Stimulated activated naive B cell treated with anti-CD40 and anti-IgM and Interleukin-4, amounts not matched to agents 10 μg/mL and 1 μg/mL and 100 μg/mL, for 72 hours (primary cell): ENCODE data around the gene ABCA6.

ENCODE experiments used
- ATAC-seq, 2 donors: fragments of 150-1000 bp; cut with Tn5 transposase; replicated peaks; 2 replicates each; pipeline ENCODE4 v1.10.0; 2021; ENCODE audit warnings: moderate library complexity in 1 of 2
- DNase-seq: peaks from one replicate; pipeline ENCODE4 v3.0.0; 2021
- H3K27ac Mint-ChIP-seq: one replicate; pipeline ENCODE4 v1.8.0; 2022; ENCODE audit warnings: mild to moderate bottlenecking, mixed read lengths
- H3K27me3 Mint-ChIP-seq, 2 donors: one replicate each; pipeline ENCODE4 v1.8.0; 2022; ENCODE audit warnings: mixed read lengths in 2 of 2
- H3K36me3 Mint-ChIP-seq, 2 donors: one replicate each; pipeline ENCODE4 v1.8.0; 2022; ENCODE audit warnings: mixed read lengths in 2 of 2, mild to moderate bottlenecking in 1 of 2
- H3K4me1 Mint-ChIP-seq, 2 donors: one replicate each; pipeline ENCODE4 v1.8.0; 2022; ENCODE audit warnings: mixed read lengths in 2 of 2, mild to moderate bottlenecking in 1 of 2
- H3K4me3 Mint-ChIP-seq, 2 donors: one replicate each; pipeline ENCODE4 v1.8.0; 2022; ENCODE audit warnings: mild to moderate bottlenecking in 2 of 2, mixed read lengths in 2 of 2, moderate library complexity in 1 of 2
- H3K9me3 Mint-ChIP-seq, 2 donors: one replicate each; pipeline ENCODE4 v1.8.0; 2022; ENCODE audit warnings: mixed read lengths in 2 of 2, mild to moderate bottlenecking in 1 of 2

ABCA6 gene

GRCh38 chr17:69061721-69062556 lies 79.8 kb downstream of the ABCA6 start:
- Mint-ChIP-seq H3K36me3 (peaks cover 0 to 1% of the 10 kb centered on the region in 2 donors), H3K27me3 (no peaks in the 10 kb centered on the region), H3K9me3 (peaks cover 7 to 9% of the 10 kb centered on the region in 2 donors), H3K27ac (no peak overlapping the region), H3K4me3 (no peak overlapping the region), H3K4me1 (peaks cover 19 to 33% of the 10 kb centered on the region in 2 donors)
- no peak for DNase-seq
- ATAC-seq: no peak

DNA sequence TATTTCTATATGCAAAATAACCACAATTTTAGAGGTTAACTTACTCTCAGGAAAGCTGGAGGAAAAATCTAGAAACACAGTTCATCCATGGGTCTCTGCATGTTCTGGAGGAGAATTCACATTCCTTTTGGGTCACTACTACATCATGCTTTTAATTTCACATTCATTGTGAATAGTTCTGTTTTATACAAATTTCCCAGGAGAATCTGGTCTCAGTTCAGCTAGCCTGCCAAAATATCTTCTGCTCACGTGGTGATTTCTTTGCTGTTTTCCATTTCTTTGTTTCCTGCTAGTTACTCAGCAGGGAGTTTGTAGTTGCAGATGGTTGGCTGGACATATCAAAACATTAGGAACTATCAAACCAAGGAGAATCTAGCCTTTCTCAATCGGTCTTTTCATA lies 80.9 kb downstream of the ABCA6 start, which contains the start of gene ABCA9:
Gene ABCA9 (minus strand): TSS at position 106 of the 400 bp plus-strand sequence. CDS start 9,801 bp downstream, outside the sequence.
- no peak for DNase-seq
- H3K4me3 Mint-ChIP-seq: no peak within 1 kb of the TSS
- no peaks in the 10 kb centered on the region for H3K27me3 Mint-ChIP-seq
- H3K36me3 Mint-ChIP-seq: peaks cover 2 to 3% of the 10 kb centered on the region in 2 donors
- peaks cover 11% of the 10 kb centered on the region in 2 donors for H3K9me3 Mint-ChIP-seq
- H3K4me1 Mint-ChIP-seq: peaks cover 12 to 24% of the 10 kb centered on the region in 2 donors
- ATAC-seq: no peak
- no peak within 1 kb of the TSS for H3K27ac Mint-ChIP-seq

- DNase-seq (no peak), ATAC-seq (no peak)
- Mint-ChIP-seq H3K9me3 (peaks cover 12 to 15% of the 10 kb centered on the region in 2 donors), H3K27ac (no peak overlapping the region), H3K36me3 (peaks cover 1 to 3% of the 10 kb centered on the region in 2 donors), H3K4me3 (no peak overlapping the region), H3K27me3 (no peaks in the 10 kb centered on the region), H3K4me1 (peaks cover 12% of the 10 kb centered on the region in 2 donors)
These were observed 82.1 kb downstream of the ABCA6 start for GRCh38 chr17:69059458-69060175.

- peaks cover 12 to 15% of the 10 kb centered on the region in 2 donors for H3K9me3 Mint-ChIP-seq
- H3K4me1 Mint-ChIP-seq: peaks cover 6 to 8% of the 10 kb centered on the region in 2 donors
- H3K36me3 Mint-ChIP-seq: peaks cover 1 to 3% of the 10 kb centered on the region in 2 donors
- H3K27me3 Mint-ChIP-seq: no peaks in the 10 kb centered on the region
- DNase-seq: no peak
- no peak overlapping the region for H3K4me3 Mint-ChIP-seq
- ATAC-seq: no peak
- H3K27ac Mint-ChIP-seq: no peak overlapping the region
These were observed 83.5 kb downstream of the ABCA6 start for GRCh38 chr17:69058165-69058564.

GRCh38 chr17:69057280-69057679 lies 84.4 kb downstream of the ABCA6 start:
- Mint-ChIP-seq H3K36me3 (peaks cover 1 to 3% of the 10 kb centered on the region in 2 donors), H3K4me1 (peaks cover 6 to 8% of the 10 kb centered on the region in 2 donors), H3K4me3 (no peak overlapping the region), H3K9me3 (peaks cover 12 to 15% of the 10 kb centered on the region in 2 donors), H3K27me3 (no peaks in the 10 kb centered on the region), H3K27ac (no peak overlapping the region)
- ATAC-seq (no peak), DNase-seq (no peak)

DNA sequence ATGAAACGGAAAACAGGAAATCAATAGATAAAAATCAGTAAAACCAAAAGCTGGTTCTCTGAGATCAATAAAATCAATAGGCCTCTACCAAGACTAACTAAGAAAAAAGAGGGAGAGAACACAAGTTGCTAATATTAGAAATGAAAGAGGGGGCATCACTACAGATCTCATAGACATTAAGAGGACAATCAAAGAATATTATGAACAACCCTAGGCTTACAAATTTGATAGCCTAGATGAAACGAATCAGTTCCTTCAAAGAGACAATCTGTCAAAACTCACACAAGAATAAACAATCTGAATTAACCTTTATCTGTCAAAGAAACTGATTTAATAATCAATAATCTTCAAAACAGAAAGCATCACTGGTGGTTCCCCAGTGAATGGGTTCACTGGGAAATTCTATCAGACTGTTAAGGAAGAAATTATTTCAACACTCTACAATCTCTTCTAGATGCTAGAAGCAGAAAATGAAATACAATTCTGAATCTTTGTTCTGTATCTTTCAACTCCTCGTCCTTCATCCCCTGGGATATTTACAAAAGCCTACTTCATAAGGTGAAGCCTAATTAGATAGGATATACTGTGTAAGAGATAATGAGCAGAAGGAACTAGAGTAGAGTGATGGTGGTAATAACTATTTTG lies 85.4 kb downstream of the ABCA6 start:
- ATAC-seq: no peak
- no peak overlapping the region for H3K4me3 Mint-ChIP-seq
- no peak overlapping the region for H3K27ac Mint-ChIP-seq
- H3K4me1 Mint-ChIP-seq: peaks cover 6 to 8% of the 10 kb centered on the region in 2 donors
- H3K9me3 Mint-ChIP-seq: peaks cover 12 to 15% of the 10 kb centered on the region in 2 donors
- peaks cover 0 to 4% of the 10 kb centered on the region in 2 donors for H3K27me3 Mint-ChIP-seq
- no peak for DNase-seq
- peaks cover 1 to 3% of the 10 kb centered on the region in 2 donors for H3K36me3 Mint-ChIP-seq

DNA sequence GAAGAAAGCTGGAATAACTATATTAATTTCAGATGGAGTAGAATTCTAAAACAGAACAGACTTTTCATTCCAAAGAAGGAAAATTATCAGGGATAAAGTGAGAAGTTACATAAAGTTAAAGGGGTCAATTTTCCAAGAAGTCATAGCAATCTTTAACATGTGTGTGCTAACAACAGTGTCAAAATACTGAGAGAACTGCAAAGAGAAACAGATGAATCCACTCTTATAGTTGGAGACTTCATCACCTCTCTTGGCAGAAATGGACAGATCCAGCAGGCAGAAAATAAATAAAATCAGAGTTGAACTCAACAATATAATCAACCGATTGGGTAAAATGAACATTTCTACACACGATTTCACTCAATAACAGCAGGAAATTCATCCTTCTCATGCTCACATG lies 86.4 kb downstream of the ABCA6 start:
- peaks cover 12 to 15% of the 10 kb centered on the region in 2 donors for H3K9me3 Mint-ChIP-seq
- H3K27ac Mint-ChIP-seq: no peak overlapping the region
- peaks cover 0 to 4% of the 10 kb centered on the region in 2 donors for H3K27me3 Mint-ChIP-seq
- peaks cover 1 to 3% of the 10 kb centered on the region in 2 donors for H3K36me3 Mint-ChIP-seq
- H3K4me3 Mint-ChIP-seq: no peak overlapping the region
- ATAC-seq: no peak
- DNase-seq: no peak
- peaks cover 0 to 4% of the 10 kb centered on the region in 2 donors for H3K4me1 Mint-ChIP-seq

DNA sequence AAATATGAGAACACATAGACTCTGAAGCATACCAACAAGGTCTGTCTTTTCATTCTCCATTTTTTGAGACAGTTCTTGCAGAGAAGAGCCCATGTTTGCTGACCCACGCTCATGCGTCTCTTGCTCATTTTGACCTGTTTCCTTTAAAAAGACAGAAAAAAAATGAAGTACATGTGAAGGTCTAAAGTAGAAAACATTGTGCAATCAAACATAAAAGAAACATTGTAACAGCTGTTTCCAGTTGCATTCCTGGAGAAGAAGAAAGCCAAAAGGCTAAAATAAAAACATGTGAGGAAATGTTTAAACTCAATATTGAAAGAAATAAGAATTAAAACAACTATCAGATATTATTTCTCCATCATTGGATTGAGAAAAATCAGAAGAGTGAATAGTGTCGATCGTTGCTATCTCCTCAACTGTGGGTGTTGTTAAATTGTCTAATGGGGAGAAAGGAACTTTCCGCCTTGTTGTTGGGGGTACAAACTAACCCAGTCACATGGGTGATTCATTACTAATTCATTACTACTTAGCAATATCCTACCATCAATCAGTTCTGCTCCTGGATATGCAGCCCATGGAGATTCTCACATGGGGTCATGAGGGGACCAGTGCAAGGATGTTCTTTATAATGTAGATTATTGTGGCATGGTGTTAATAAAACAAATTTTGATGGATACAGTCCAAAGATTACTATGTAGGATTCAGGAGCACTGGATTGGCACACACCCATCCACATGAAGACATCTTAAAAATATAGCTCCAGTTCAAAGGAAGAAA lies 90.5 kb downstream of the ABCA6 start:
- Mint-ChIP-seq H3K27me3 (peaks cover 0 to 4% of the 10 kb centered on the region in 2 donors), H3K9me3 (peaks cover 6 to 8% of the 10 kb centered on the region in 2 donors), H3K4me1 (no peaks in the 10 kb centered on the region), H3K4me3 (no peak overlapping the region), H3K27ac (no peak overlapping the region), H3K36me3 (peaks cover 1 to 3% of the 10 kb centered on the region in 2 donors)
- no peak for DNase-seq
- no peak for ATAC-seq

- no peak overlapping the region for H3K4me3 Mint-ChIP-seq
- H3K4me1 Mint-ChIP-seq: no peaks in the 10 kb centered on the region
- no peaks in the 10 kb centered on the region for H3K36me3 Mint-ChIP-seq
- H3K27ac Mint-ChIP-seq: no peak overlapping the region
- H3K9me3 Mint-ChIP-seq: no peaks in the 10 kb centered on the region
- H3K27me3 Mint-ChIP-seq: peaks cover 0 to 4% of the 10 kb centered on the region in 2 donors
- DNase-seq: no peak
- no peak for ATAC-seq
These were observed 93.1 kb downstream of the ABCA6 start for GRCh38 chr17:69048634-69049033.

GRCh38 chr17:69047368-69048263 lies 94.1 kb downstream of the ABCA6 start:
- Mint-ChIP-seq H3K27ac (no peak overlapping the region), H3K4me1 (no peaks in the 10 kb centered on the region), H3K27me3 (peaks cover 0 to 4% of the 10 kb centered on the region in 2 donors), H3K9me3 (no peaks in the 10 kb centered on the region), H3K4me3 (no peak overlapping the region), H3K36me3 (no peaks in the 10 kb centered on the region)
- ATAC-seq (no peak), DNase-seq (no peak)

DNA sequence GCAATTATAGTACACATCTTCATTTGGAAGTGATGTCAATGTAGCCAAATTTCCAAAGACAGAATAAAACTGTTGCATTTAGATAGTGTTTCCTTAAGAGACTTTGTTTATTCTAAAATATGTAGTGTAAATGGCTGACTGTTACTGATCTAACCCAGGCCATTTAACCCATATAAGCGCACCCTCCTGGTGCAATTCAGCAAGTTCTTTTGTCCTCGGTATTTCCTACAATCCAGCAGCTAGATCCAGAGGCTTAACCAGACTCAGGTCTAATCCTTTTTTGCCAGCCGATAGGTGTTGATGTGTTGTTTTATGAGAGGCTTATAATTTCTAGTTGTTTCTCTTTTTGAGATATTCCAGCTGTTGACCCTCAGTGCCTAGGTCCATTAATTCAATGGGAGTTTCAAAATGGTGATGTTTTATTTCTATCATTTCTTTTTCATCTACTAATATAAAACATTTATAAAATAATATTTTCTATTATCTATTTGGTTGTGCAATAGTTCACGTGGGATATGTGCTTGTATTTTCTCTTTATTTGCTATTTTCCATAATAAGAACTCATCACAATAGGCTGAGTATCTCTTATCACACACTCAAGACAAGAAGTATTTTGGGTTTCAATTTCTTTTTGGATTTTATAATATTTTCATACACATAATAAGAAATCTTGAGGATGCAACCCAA lies 95.4 kb downstream of the ABCA6 start:
- Mint-ChIP-seq H3K27ac (no peak overlapping the region), H3K4me1 (no peaks in the 10 kb centered on the region), H3K27me3 (no peaks in the 10 kb centered on the region), H3K9me3 (no peaks in the 10 kb centered on the region), H3K4me3 (no peak overlapping the region), H3K36me3 (no peaks in the 10 kb centered on the region)
- DNase-seq (no peak), ATAC-seq (no peak)

DNA sequence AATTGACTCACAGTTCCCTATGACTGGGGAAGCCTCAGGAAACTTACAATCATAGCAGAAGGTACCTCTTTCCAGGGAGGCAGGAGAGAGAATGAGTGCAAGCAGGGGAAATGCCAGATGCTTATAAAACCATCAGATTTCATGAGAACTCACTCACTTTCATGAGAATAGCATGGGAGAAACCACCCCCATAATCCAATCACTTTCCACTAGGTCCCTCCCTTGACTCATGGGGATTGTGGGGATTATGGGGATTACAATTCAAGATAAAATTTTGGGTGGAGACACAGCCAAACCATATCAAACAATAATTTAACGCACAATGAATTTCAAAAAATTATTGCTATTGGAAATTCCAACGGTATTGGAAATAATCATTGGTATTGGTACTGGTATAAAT lies 96.0 kb downstream of the ABCA6 start:
- ATAC-seq: no peak
- Mint-ChIP-seq H3K27me3 (no peaks in the 10 kb centered on the region), H3K9me3 (no peaks in the 10 kb centered on the region), H3K27ac (no peak overlapping the region), H3K4me3 (no peak overlapping the region), H3K36me3 (no peaks in the 10 kb centered on the region), H3K4me1 (no peaks in the 10 kb centered on the region)
- no peak for DNase-seq
